GM23248 (cell line): ENCODE data around the gene SAMD1. TPM values are rescaled to one million over a fixed set of nuclear protein-coding genes. Genes with fewer than 3 reads are reported as not detected.
A peak's percentile ranks its signal among the peaks of the same experiment; 100 is the strongest.

Experiments
- DNase-seq: peaks from one replicate; pipeline ENCODE4 v3.0.0-alpha.2; 2015
- H2AFZ ChIP-seq: fragments of 200-600 bp; sonication (generic); 2 replicates; pipeline ENCODE4 v1.6.1; 2016; ENCODE audit warnings: antibody characterized with exemption
- H3F3A ChIP-seq: fragments of 200-600 bp; sonication (generic); 2 replicates; pipeline ENCODE4 v1.6.1; 2016; ENCODE audit warnings: mild to moderate bottlenecking, antibody characterized with exemption, mixed run types; ENCODE audit not compliant: insufficient read depth
- H3K27ac ChIP-seq: fragments of 200-600 bp; sonication (generic); 2 replicates; pipeline ENCODE4 v1.5.1; 2016; ENCODE audit warnings: mild to moderate bottlenecking
- H3K27me3 ChIP-seq: fragments of 200-600 bp; sonication (generic); replicated peaks from 2 replicates; pipeline ENCODE4 v1.6.1; 2016; ENCODE audit warnings: mild to moderate bottlenecking; ENCODE audit not compliant: insufficient read depth
- H3K36me3 ChIP-seq: fragments of 200-600 bp; sonication (generic); 2 replicates; pipeline ENCODE4 v1.6.1; 2016; ENCODE audit warnings: low read depth, mild to moderate bottlenecking
- H3K4me1 ChIP-seq: fragments of 200-600 bp; sonication (generic); 2 replicates; pipeline ENCODE4 v1.6.1; 2016; ENCODE audit warnings: mild to moderate bottlenecking; ENCODE audit not compliant: insufficient read depth
- H3K4me2 ChIP-seq: fragments of 200-600 bp; sonication (generic); one replicate; pipeline ENCODE4 v1.6.1; 2016; ENCODE audit warnings: mild to moderate bottlenecking; ENCODE audit not compliant: unreplicated experiment
- H3K4me3 ChIP-seq: fragments of 200-600 bp; sonication (generic); 2 replicates; pipeline ENCODE4 v1.5.1; 2016; ENCODE audit warnings: mild to moderate bottlenecking
- H3K79me2 ChIP-seq: fragments of 200-600 bp; sonication (generic); 2 replicates; pipeline ENCODE4 v1.6.1; 2016; ENCODE audit warnings: mild to moderate bottlenecking; ENCODE audit not compliant: insufficient read depth
- H3K9ac ChIP-seq: fragments of 200-600 bp; sonication (generic); 2 replicates; pipeline ENCODE4 v1.6.1; 2016; ENCODE audit warnings: mild to moderate bottlenecking
- H3K9me2 ChIP-seq: fragments of 200-600 bp; sonication (generic); 2 replicates; pipeline ENCODE4 v1.6.1; 2016; ENCODE audit warnings: mixed run types, mild to moderate bottlenecking, moderate library complexity; ENCODE audit not compliant: insufficient read depth
- H3K9me3 ChIP-seq: fragments of 200-600 bp; sonication (generic); one replicate; pipeline ENCODE4 v1.6.1; 2017; ENCODE audit warnings: low read depth
- H4K20me1 ChIP-seq: fragments of 200-600 bp; sonication (generic); 2 replicates; pipeline ENCODE4 v1.6.0; 2016; ENCODE audit not compliant: insufficient read depth
- EZH2 ChIP-seq: fragments of 200-600 bp; sonication (generic); IDR thresholded peaks from 2 replicates; pipeline ENCODE4 v1.6.1; 2018; ENCODE audit warnings: antibody characterized with exemption, mild to moderate bottlenecking; ENCODE audit not compliant: insufficient read depth, poor library complexity, severe bottlenecking
- EZH2phosphoT487 ChIP-seq: fragments of 200-600 bp; sonication (generic); IDR thresholded peaks from 2 replicates; pipeline ENCODE4 v1.6.1; 2018; ENCODE audit warnings: antibody characterized with exemption, moderate library complexity, mild to moderate bottlenecking, low read depth; ENCODE audit not compliant: insufficient read depth
- WGBS, 2 experiments: methylation state at CpG; one replicate each; pipeline ENCODE4 v1.1.6; 2015 to 2017; ENCODE audit warnings: low lambda C conversion rate in 2 of 2, low coverage in 1 of 2; ENCODE audit errors: missing lambda C conversion rate in 2 of 2; 5-methylcytosine and 5-hydroxymethylcytosine counted together
- in situ Hi-C: fragments of 300-500 bp; cut with MboI; formaldehyde crosslinking; loops from 2 replicates; pipeline ENCODE4 v1.15.0; 2020
- polyA plus RNA-seq: library from polyadenylated mRNA; unstranded; fragments of >200 nt; fragmentation: Nextera tagmentation; extraction: Ambion mirVana; gene quantifications from 2 replicates; pipeline ENCODE4 v1.2.1, GENCODE V29; 2016
- total RNA-seq: library from RNA; depleted of rRNA; stranded (reverse); fragments of >200 nt; shearing (Covaris generic); gene quantifications from 2 replicates; pipeline ENCODE4 v1.2.3, GENCODE V29; 2014

Gene SAMD1
- total and polyA plus RNA-seq, 2 experiments from 2014 or later: 5.7 to 50.8 TPM

GRCh38 chr19:14115756-14116155, 25.2 kb upstream of the SAMD1 start:
- Histone ChIP-seq H4K20me1 (no peaks in the 10 kb centered on the region), H3K4me1 (peaks cover 40% of the 10 kb centered on the region), H3K79me2 (peaks cover 64% of the 10 kb centered on the region), H2AFZ (no peak overlapping the region), H3K9me3 (no peaks in the 10 kb centered on the region), H3F3A (peaks cover 12% of the 10 kb centered on the region), H3K27me3 (no peaks in the 10 kb centered on the region), H3K27ac (no peak overlapping the region), H3K4me2 (peak overlapping the region; percentile 94), H3K4me3 (peak overlapping the region; percentile 93), H3K9ac (peak overlapping the region; percentile 86; the same call in 1 of the 2 replicates), H3K36me3 (no peaks in the 10 kb centered on the region), H3K9me2 (no peaks in the 10 kb centered on the region)
- WGBS, 2 experiments: 69 to 79% methylated on average over 5 of the region's 5 CpGs
- in situ Hi-C loops: no loop called here
- no peak for DNase-seq
- no peak for TF ChIP-seq EZH2phosphoT487
- TF ChIP-seq EZH2: no peak

GRCh38 chr19:14114854-14115253, 24.3 kb upstream of the SAMD1 start:
- no peaks in the 10 kb centered on the region for H3K9me2 ChIP-seq
- peaks cover 40% of the 10 kb centered on the region for H3K4me1 ChIP-seq
- H3K4me2 ChIP-seq: no peak overlapping the region
- peaks cover 11% of the 10 kb centered on the region for H3F3A ChIP-seq
- DNase-seq: peak; percentile 56
- no peak overlapping the region for H3K27ac ChIP-seq
- no peaks in the 10 kb centered on the region for H3K27me3 ChIP-seq
- H3K4me3 ChIP-seq: no peak overlapping the region
- TF ChIP-seq EZH2phosphoT487 (no peak), EZH2 (no peak)
- no peak overlapping the region for H3K9ac ChIP-seq
- H3K36me3 ChIP-seq: no peaks in the 10 kb centered on the region
- no peaks in the 10 kb centered on the region for H3K9me3 ChIP-seq
- in situ Hi-C loops: no loop called here
- peaks cover 73% of the 10 kb centered on the region for H3K79me2 ChIP-seq
- H4K20me1 ChIP-seq: no peaks in the 10 kb centered on the region
- WGBS, 2 experiments: 41 to 51% methylated on average over 8 to 9 of the region's 9 CpGs
- no peak overlapping the region for H2AFZ ChIP-seq

GRCh38 chr19:14114439-14114838, 23.9 kb upstream of the SAMD1 start:
- Histone ChIP-seq H3K9me2 (no peaks in the 10 kb centered on the region), H3K4me1 (peaks cover 38% of the 10 kb centered on the region), H3K9me3 (no peaks in the 10 kb centered on the region), H3K27me3 (no peaks in the 10 kb centered on the region), H3K27ac (no peak overlapping the region), H3K4me3 (no peak overlapping the region), H2AFZ (no peak overlapping the region), H3K36me3 (no peaks in the 10 kb centered on the region), H3F3A (peaks cover 7% of the 10 kb centered on the region), H3K79me2 (peaks cover 75% of the 10 kb centered on the region), H3K4me2 (no peak overlapping the region), H3K9ac (no peak overlapping the region), H4K20me1 (no peaks in the 10 kb centered on the region)
- no peak for DNase-seq
- no peak for TF ChIP-seq EZH2
- no peak for TF ChIP-seq EZH2phosphoT487
- in situ Hi-C loops: no loop called here
- 87 to 91% methylated on average over 7 of the region's 7 CpGs for WGBS, 2 experiments

DNA sequence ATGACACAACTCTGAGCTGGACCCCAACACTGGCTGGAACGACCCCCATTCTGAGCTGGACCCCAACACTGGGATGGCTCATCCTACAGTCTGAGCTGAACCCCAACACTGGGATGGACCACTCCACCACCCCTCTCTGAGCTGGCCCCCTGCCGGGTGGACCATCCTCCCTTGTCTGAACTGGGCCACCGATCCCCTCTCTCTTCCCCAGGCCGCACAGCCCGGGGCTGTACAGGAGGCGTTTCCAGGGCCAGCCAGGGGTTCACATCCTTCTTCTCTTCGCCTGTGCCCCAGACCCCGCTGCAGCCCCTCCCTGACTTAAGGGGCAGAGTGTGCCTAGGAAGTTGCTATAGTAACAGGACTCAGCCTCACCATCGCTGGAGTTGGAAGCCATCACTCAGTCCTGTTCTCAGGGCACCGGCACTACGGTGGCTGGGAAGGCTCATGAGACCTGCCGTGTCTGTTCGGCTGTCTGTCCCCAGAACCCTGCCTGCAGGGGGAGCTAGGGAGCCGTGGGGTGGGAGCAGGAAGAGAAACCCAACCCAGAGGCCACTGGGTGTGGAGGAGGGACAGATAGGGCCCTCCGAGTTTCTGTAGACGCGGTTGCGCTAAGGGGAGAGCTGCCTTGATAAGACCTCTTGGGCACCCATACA, 23.3 kb upstream of the SAMD1 start:
- in situ Hi-C loops: no loop called here
- peaks cover 33% of the 10 kb centered on the region for H3K4me1 ChIP-seq
- H3K9me2 ChIP-seq: no peaks in the 10 kb centered on the region
- no peak overlapping the region for H3K4me3 ChIP-seq
- H3K4me2 ChIP-seq: no peak overlapping the region
- no peak overlapping the region for H3K27ac ChIP-seq
- H4K20me1 ChIP-seq: no peaks in the 10 kb centered on the region
- DNase-seq: no peak
- TF ChIP-seq EZH2phosphoT487 (no peak), EZH2 (no peak)
- H2AFZ ChIP-seq: no peak overlapping the region; the same call in 1 of the 2 replicates
- H3F3A ChIP-seq: peaks cover 2% of the 10 kb centered on the region
- no peaks in the 10 kb centered on the region for H3K36me3 ChIP-seq
- H3K9ac ChIP-seq: peak overlapping the region; percentile 43; the same call in 1 of the 2 replicates
- H3K27me3 ChIP-seq: no peaks in the 10 kb centered on the region
- peaks cover 81% of the 10 kb centered on the region for H3K79me2 ChIP-seq
- H3K9me3 ChIP-seq: no peaks in the 10 kb centered on the region
- 85 to 86% methylated on average over 16 to 18 of the region's 18 CpGs for WGBS, 2 experiments
